ENCODE data around the gene CSTF1.
"Not testable (repeated sequence)": the region's sequence is repeated elsewhere in the genome, so short reads cannot be mapped to it uniquely, and the experiment has no call there.

Gene CSTF1

DNA sequence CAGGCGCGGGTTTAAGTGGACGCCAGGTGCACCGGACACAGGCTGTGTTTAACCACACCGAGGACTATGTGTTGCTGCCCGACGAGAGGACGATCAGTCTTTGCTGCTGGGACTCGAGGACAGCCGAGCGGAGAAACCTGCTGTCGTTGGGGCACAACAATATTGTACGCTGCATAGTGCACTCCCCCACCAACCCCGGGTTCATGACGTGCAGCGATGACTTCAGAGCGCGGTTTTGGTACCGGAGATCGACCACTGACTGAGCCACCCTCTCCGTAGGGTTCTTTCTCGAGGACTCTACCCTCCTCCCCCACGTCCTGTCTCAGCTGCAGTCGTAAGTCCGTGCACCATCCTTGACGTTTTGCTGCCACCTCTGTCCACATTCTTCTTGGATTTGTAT lies 11.0 kb downstream of the CSTF1 start:
- H3K14ac ChIP-seq (ENCODE audit: low read length) = no peak overlapping the region
- no peak overlapping the region for H2BK120ac ChIP-seq (ENCODE audit: low read depth, low read length)
- H3K18ac ChIP-seq (ENCODE audit: low read length) = no peak overlapping the region
- H2BK12ac ChIP-seq (ENCODE audit: low read length) = no peak overlapping the region
- no peak overlapping the region for H2BK15ac ChIP-seq (ENCODE audit: low read length)
- no peak overlapping the region for H3K4me3 ChIP-seq (ENCODE audit: low read length in 2 of 2)
- no peaks in the 10 kb centered on the region for H3K4me1 ChIP-seq (ENCODE audit: control insufficient read depth in 2 of 2, insufficient read depth in 1 of 2, low read depth in 1 of 2, low read length in 2 of 2)
- no peak for DNase-seq (ENCODE audit: low spot score)
- no peak overlapping the region for H3K4ac ChIP-seq (ENCODE audit: low read length)
- H3K4me2 ChIP-seq (ENCODE audit: insufficient read depth, low read length, poor library complexity, severe bottlenecking) = no peak overlapping the region
- H3K27ac ChIP-seq (replicated peaks; ENCODE audit: low read length) = no peak overlapping the region
- no peaks in the 10 kb centered on the region for H3K27me3 ChIP-seq (ENCODE audit: control insufficient read depth in 3 of 3, insufficient read depth in 3 of 3, low read depth in 1 of 3, low read length in 3 of 3)
- H3K9ac ChIP-seq (ENCODE audit: low read depth, low read length, poor library complexity) = no peak overlapping the region
- peaks cover 35 to 95% of the 10 kb centered on the region in 2 donors for H3K36me3 ChIP-seq (replicated peaks in 1 of 2; ENCODE audit: control insufficient read depth in 2 of 2, insufficient read depth in 2 of 2, low read length in 2 of 2)
- H2AFZ ChIP-seq (ENCODE audit: low read length) = no peak overlapping the region
- no peak overlapping the region for H2BK5ac ChIP-seq (ENCODE audit: low read length)
- no peak overlapping the region for H4K8ac ChIP-seq (ENCODE audit: low read depth, low read length)
- no peak overlapping the region for H2AK5ac ChIP-seq (ENCODE audit: low read depth, low read length)
- no peak overlapping the region for H4K91ac ChIP-seq (ENCODE audit: low read depth, low read length, poor library complexity)
- no CpG with 5 or more reads among the region's 26 CpGs for WGBS, 2 donors (ENCODE audit: extremely low coverage in 2 of 2, insufficient read length in 2 of 2, insufficient replicate concordance in 1 of 2)
- H3K9me3 ChIP-seq (replicated peaks in 1 of 2; ENCODE audit: control insufficient read depth in 2 of 2, insufficient read depth in 1 of 2, low read depth in 1 of 2, low read length in 2 of 2) = no peaks in the 10 kb centered on the region
- no peaks in the 10 kb centered on the region for H3K79me1 ChIP-seq (ENCODE audit: low read depth, low read length)
- no peak overlapping the region for H3K23ac ChIP-seq (ENCODE audit: low read depth, low read length, poor library complexity)

DNA sequence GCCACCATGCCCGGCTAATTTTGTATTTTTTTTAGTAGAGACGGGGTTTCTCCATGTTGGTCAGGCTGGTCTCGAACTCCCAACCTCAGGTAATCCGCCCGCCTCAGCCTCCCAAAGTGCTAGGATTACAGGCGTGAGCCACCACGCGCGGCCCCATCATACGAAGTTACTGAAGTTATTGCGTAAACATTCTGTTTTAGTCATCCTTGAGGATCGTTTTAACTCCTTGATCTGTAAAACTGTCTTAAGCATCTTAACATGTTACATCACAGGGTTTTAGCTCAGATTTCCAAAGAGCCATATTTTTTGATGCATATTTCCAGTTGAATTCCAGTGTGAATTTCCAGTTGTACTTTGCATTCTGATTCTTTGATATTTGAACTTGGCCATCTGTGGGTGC lies 12.9 kb downstream of the CSTF1 start:
- not testable (repeated sequence) for H3K18ac ChIP-seq (ENCODE audit: low read length); H2BK5ac ChIP-seq (ENCODE audit: low read length); H2BK120ac ChIP-seq (ENCODE audit: low read depth, low read length); H2BK12ac ChIP-seq (ENCODE audit: low read length); H4K91ac ChIP-seq (ENCODE audit: low read depth, low read length, poor library complexity); H3K27ac ChIP-seq (replicated peaks; ENCODE audit: low read length); H3K9me3 ChIP-seq (replicated peaks in 1 of 2; ENCODE audit: control insufficient read depth in 2 of 2, insufficient read depth in 1 of 2, low read depth in 1 of 2, low read length in 2 of 2); H3K4me1 ChIP-seq (ENCODE audit: control insufficient read depth in 2 of 2, insufficient read depth in 1 of 2, low read depth in 1 of 2, low read length in 2 of 2); H3K79me1 ChIP-seq (ENCODE audit: low read depth, low read length); H3K4me3 ChIP-seq (ENCODE audit: low read length in 2 of 2); H3K27me3 ChIP-seq (ENCODE audit: control insufficient read depth in 3 of 3, insufficient read depth in 3 of 3, low read depth in 1 of 3, low read length in 3 of 3); H3K23ac ChIP-seq (ENCODE audit: low read depth, low read length, poor library complexity); H3K14ac ChIP-seq (ENCODE audit: low read length); H3K4ac ChIP-seq (ENCODE audit: low read length); H2BK15ac ChIP-seq (ENCODE audit: low read length); H3K4me2 ChIP-seq (ENCODE audit: insufficient read depth, low read length, poor library complexity, severe bottlenecking); H3K9ac ChIP-seq (ENCODE audit: low read depth, low read length, poor library complexity); H2AFZ ChIP-seq (ENCODE audit: low read length); H2AK5ac ChIP-seq (ENCODE audit: low read depth, low read length); DNase-seq (ENCODE audit: low spot score); H4K8ac ChIP-seq (ENCODE audit: low read depth, low read length)
- H3K36me3 ChIP-seq (replicated peaks in 1 of 2; ENCODE audit: control insufficient read depth in 2 of 2, insufficient read depth in 2 of 2, low read length in 2 of 2) = peaks cover 30 to 93% of the 10 kb centered on the region in 2 donors
- WGBS, 2 donors (ENCODE audit: extremely low coverage in 2 of 2, insufficient read length in 2 of 2, insufficient replicate concordance in 1 of 2) = no CpG with 5 or more reads among the region's 12 CpGs

DNA sequence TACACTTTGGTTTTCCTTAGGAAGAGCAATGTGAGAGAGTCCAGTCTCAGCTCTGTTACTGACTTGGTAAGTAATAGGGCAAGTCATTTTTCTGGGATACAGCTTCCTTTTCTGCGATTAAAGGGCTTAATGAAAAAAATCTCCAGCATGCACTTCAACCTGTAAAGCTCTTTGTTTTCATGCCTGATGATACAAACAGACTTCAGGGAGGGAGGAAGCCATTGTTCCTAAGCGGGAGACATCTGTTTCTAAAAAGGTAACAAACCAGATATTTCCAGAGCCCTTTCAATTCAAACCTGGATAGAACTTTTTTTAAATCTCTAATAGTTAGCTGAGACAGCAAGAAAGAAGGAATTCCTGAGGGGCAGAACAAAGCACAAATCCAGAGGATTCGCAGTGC lies 14.5 kb downstream of the CSTF1 start:
- Histone ChIP-seq H3K36me3 (replicated peaks in 1 of 2; ENCODE audit: control insufficient read depth in 2 of 2, insufficient read depth in 2 of 2, low read length in 2 of 2) (peaks cover 24 to 78% of the 10 kb centered on the region in 2 donors), H2BK15ac (ENCODE audit: low read length) (no peak overlapping the region)

DNA sequence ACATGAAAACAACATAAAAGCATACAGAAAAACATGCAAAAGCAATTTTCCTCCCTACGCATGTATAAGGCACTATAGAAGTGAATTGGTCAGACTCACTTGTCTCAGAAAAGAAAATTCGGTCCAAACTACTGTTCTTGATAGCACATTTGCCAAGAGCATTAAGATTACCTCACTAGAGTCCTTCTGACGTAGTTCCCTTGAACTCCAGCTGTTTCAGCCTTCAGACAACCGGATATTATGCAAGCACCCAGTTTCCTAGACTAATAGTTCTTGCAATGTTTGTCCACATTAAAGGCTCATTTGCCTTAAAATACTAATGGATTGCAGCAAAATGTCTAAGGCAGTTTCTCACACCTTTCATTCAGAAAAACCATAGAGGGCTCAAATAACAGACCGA lies 17.1 kb downstream of the CSTF1 start:
- no peak overlapping the region for H4K8ac ChIP-seq (ENCODE audit: low read depth, low read length)
- H3K18ac ChIP-seq (ENCODE audit: low read length) = no peak overlapping the region
- H3K36me3 ChIP-seq (replicated peaks in 1 of 2; ENCODE audit: control insufficient read depth in 2 of 2, insufficient read depth in 2 of 2, low read length in 2 of 2) = peaks cover 17 to 60% of the 10 kb centered on the region in 2 donors
- no peak overlapping the region for H4K91ac ChIP-seq (ENCODE audit: low read depth, low read length, poor library complexity)
- no peak overlapping the region for H3K27ac ChIP-seq (replicated peaks; ENCODE audit: low read length)
- no peak overlapping the region for H3K9ac ChIP-seq (ENCODE audit: low read depth, low read length, poor library complexity)
- WGBS, 2 donors (ENCODE audit: extremely low coverage in 2 of 2, insufficient read length in 2 of 2, insufficient replicate concordance in 1 of 2) = no CpG with 5 or more reads among the region's 5 CpGs
- H3K4ac ChIP-seq (ENCODE audit: low read length) = no peak overlapping the region
- H2BK15ac ChIP-seq (ENCODE audit: low read length) = no peak overlapping the region
- H3K14ac ChIP-seq (ENCODE audit: low read length) = no peak overlapping the region
- H2BK120ac ChIP-seq (ENCODE audit: low read depth, low read length) = no peak overlapping the region
- no peak for DNase-seq (ENCODE audit: low spot score)
- peaks cover 0 to 2% of the 10 kb centered on the region in 2 donors for H3K9me3 ChIP-seq (replicated peaks in 1 of 2; ENCODE audit: control insufficient read depth in 2 of 2, insufficient read depth in 1 of 2, low read depth in 1 of 2, low read length in 2 of 2)
- H2BK12ac ChIP-seq (ENCODE audit: low read length) = no peak overlapping the region
- H3K23ac ChIP-seq (ENCODE audit: low read depth, low read length, poor library complexity) = no peak overlapping the region
- no peak overlapping the region for H2AFZ ChIP-seq (ENCODE audit: low read length)
- H3K79me1 ChIP-seq (ENCODE audit: low read depth, low read length) = no peaks in the 10 kb centered on the region
- H2BK5ac ChIP-seq (ENCODE audit: low read length) = no peak overlapping the region
- H2AK5ac ChIP-seq (ENCODE audit: low read depth, low read length) = no peak overlapping the region
- no peaks in the 10 kb centered on the region for H3K4me1 ChIP-seq (ENCODE audit: control insufficient read depth in 2 of 2, insufficient read depth in 1 of 2, low read depth in 1 of 2, low read length in 2 of 2)
- H3K4me3 ChIP-seq (ENCODE audit: low read length in 2 of 2) = no peak overlapping the region
- no peak overlapping the region for H3K4me2 ChIP-seq (ENCODE audit: insufficient read depth, low read length, poor library complexity, severe bottlenecking)
- H3K27me3 ChIP-seq (ENCODE audit: control insufficient read depth in 3 of 3, insufficient read depth in 3 of 3, low read depth in 1 of 3, low read length in 3 of 3) = no peaks in the 10 kb centered on the region

More for the DNA sequence above, 14.5 kb downstream of the CSTF1 start:
- Histone ChIP-seq H2BK12ac (ENCODE audit: low read length) (no peak overlapping the region), H2AK5ac (ENCODE audit: low read depth, low read length) (no peak overlapping the region), H3K9me3 (replicated peaks in 1 of 2; ENCODE audit: control insufficient read depth in 2 of 2, insufficient read depth in 1 of 2, low read depth in 1 of 2, low read length in 2 of 2) (no peaks in the 10 kb centered on the region), H4K91ac (ENCODE audit: low read depth, low read length, poor library complexity) (no peak overlapping the region), H3K4me2 (ENCODE audit: insufficient read depth, low read length, poor library complexity, severe bottlenecking) (no peak overlapping the region), H3K14ac (ENCODE audit: low read length) (no peak overlapping the region), H3K27ac (replicated peaks; ENCODE audit: low read length) (no peak overlapping the region), H3K23ac (ENCODE audit: low read depth, low read length, poor library complexity) (no peak overlapping the region), H3K4me3 (ENCODE audit: low read length in 2 of 2) (no peak overlapping the region), H3K79me1 (ENCODE audit: low read depth, low read length) (no peaks in the 10 kb centered on the region), H3K4me1 (ENCODE audit: control insufficient read depth in 2 of 2, insufficient read depth in 1 of 2, low read depth in 1 of 2, low read length in 2 of 2) (no peaks in the 10 kb centered on the region), H2BK5ac (ENCODE audit: low read length) (no peak overlapping the region), H3K4ac (ENCODE audit: low read length) (no peak overlapping the region), H3K9ac (ENCODE audit: low read depth, low read length, poor library complexity) (no peak overlapping the region), H3K27me3 (ENCODE audit: control insufficient read depth in 3 of 3, insufficient read depth in 3 of 3, low read depth in 1 of 3, low read length in 3 of 3) (no peaks in the 10 kb centered on the region), H4K8ac (ENCODE audit: low read depth, low read length) (no peak overlapping the region), H3K18ac (ENCODE audit: low read length) (no peak overlapping the region), H2AFZ (ENCODE audit: low read length) (no peak overlapping the region), H2BK120ac (ENCODE audit: low read depth, low read length) (no peak overlapping the region)
- no CpG with 5 or more reads among the region's 3 CpGs for WGBS, 2 donors (ENCODE audit: extremely low coverage in 2 of 2, insufficient read length in 2 of 2, insufficient replicate concordance in 1 of 2)
- DNase-seq (ENCODE audit: low spot score) = no peak

All from neuronal stem cell (in vitro differentiated cells).